ENCODE results near the gene CHGA.

GRCh38 chr14:92946847-92947545 lies 24.0 kb downstream of the CHGA start:
- no peak for TF ChIP-seq CTCF (IDR thresholded peaks at IDR 0.05; ENCODE audit: insufficient read depth, low read length)
- no peak for TF ChIP-seq GABPA (IDR thresholded peaks at IDR 0.05; ENCODE audit: low read depth)
- TF ChIP-seq REST (IDR thresholded peaks at IDR 0.05; ENCODE audit: insufficient replicate concordance, low read depth) = no peak

Measured in HL-60 (cell line).